Measurements from ENCODE around the gene FNDC11.
"Not testable (repeated sequence)": the region's sequence is repeated elsewhere in the genome, so short reads cannot be mapped to it uniquely, and the experiment has no call there.

- TF ChIP-seq, protein P1, sequence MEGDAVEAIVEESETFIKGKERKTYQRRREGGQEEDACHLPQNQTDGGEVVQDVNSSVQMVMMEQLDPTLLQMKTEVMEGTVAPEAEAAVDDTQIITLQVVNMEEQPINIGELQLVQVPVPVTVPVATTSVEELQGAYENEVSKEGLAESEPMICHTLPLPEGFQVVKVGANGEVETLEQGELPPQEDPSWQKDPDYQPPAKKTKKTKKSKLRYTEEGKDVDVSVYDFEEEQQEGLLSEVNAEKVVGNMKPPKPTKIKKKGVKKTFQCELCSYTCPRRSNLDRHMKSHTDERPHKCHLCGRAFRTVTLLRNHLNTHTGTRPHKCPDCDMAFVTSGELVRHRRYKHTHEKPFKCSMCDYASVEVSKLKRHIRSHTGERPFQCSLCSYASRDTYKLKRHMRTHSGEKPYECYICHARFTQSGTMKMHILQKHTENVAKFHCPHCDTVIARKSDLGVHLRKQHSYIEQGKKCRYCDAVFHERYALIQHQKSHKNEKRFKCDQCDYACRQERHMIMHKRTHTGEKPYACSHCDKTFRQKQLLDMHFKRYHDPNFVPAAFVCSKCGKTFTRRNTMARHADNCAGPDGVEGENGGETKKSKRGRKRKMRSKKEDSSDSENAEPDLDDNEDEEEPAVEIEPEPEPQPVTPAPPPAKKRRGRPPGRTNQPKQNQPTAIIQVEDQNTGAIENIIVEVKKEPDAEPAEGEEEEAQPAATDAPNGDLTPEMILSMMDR (IDR thresholded peaks at IDR 0.05): not testable (repeated sequence)
- not testable (repeated sequence) for TF ChIP-seq POLR2A (IDR thresholded peaks at IDR 0.05)
These were observed 39.4 kb upstream of the FNDC11 start for GRCh38 chr20:63514520-63514919.
